Measurements from ENCODE around the gene RIMS3. TPM values are rescaled to one million over a fixed set of nuclear protein-coding genes. Genes with fewer than 3 reads are reported as not detected.

RIMS3 gene
- total RNA-seq, 1 experiment from 2014 or later = 13.7 TPM

Other genes starting within 250 kb of the RIMS3 start
- 16.2 and 17.5 TPM in 2 replicates for gene ZFP69B, start 215.2 kb downstream of the RIMS3 start, total RNA-seq (2021)
- gene ZFP69, start 188.4 kb downstream of the RIMS3 start, total RNA-seq (2021) = 6.8 and 7.6 TPM in 2 replicates
- 13.4 and 14.2 TPM in 2 replicates for gene EXO5, start 156.9 kb downstream of the RIMS3 start, total RNA-seq (2021)
- 5.7 and 6.5 TPM in 2 replicates for gene ZNF684, start 134.0 kb downstream of the RIMS3 start, total RNA-seq (2021)
- gene NFYC, start 26.0 kb upstream of the RIMS3 start, total RNA-seq (2021) = 54.1 and 54.7 TPM in 2 replicates
- 1.4 TPM in 2 replicates for gene KCNQ4, start 118.1 kb upstream of the RIMS3 start, total RNA-seq (2021)
- gene CITED4, start 196.7 kb upstream of the RIMS3 start, total RNA-seq (2021) = 9.5 and 10.4 TPM in 2 replicates